ENCODE data around the gene BMPR1B. TPM values are rescaled to one million over a fixed set of nuclear protein-coding genes. Genes with fewer than 3 reads are reported as not detected.

BMPR1B gene
- total and polyA plus RNA-seq, 9 of the 15 experiments (the other 6 are each of a cell fraction or from before 2014, with no cell fraction given): 0.01 TPM; not detected in 8

- Histone ChIP-seq H3K27me3 (ENCODE audit: control insufficient read depth in 2 of 2, insufficient read depth in 2 of 2, low read length in 2 of 2) (no peaks in the 10 kb centered on the region), H3K4me2 (ENCODE audit: insufficient read depth, low read length) (no peak overlapping the region), H3K4me3 (no peak overlapping the region), H2AFZ (ENCODE audit: low read depth, low read length) (no peak overlapping the region), H3K9me1 (ENCODE audit: control insufficient read depth, insufficient read depth, low read length) (no peaks in the 10 kb centered on the region), H3K9me3 (replicated peaks; ENCODE audit: control insufficient read depth, insufficient read depth, low read depth, low read length) (no peaks in the 10 kb centered on the region), H3K27ac (ENCODE audit: extremely low read depth, low read depth, low read length) (no peak overlapping the region), H4K20me1 (replicated peaks; ENCODE audit: control insufficient read depth, insufficient read depth, low read length) (no peaks in the 10 kb centered on the region), H3K36me3 (ENCODE audit: control insufficient read depth, insufficient read depth, low read length) (no peaks in the 10 kb centered on the region), H3K4me1 (replicated peaks in 1 of 2; ENCODE audit: control insufficient read depth in 2 of 2, insufficient read depth in 2 of 2, low read length in 2 of 2) (no peaks in the 10 kb centered on the region), H3K79me2 (ENCODE audit: control insufficient read depth, insufficient read depth, low read length) (no peaks in the 10 kb centered on the region), H3K9ac (ENCODE audit: insufficient read depth in 1 of 2, low read depth in 2 of 2, low read length in 2 of 2) (no peak overlapping the region)
- BruUV-seq (replicated peaks): no TSS peak
- POLR2A ChIA-PET: no interaction called here
- intact Hi-C loops (cut with micrococcal nuclease): no loop called here
- DNase-seq (ENCODE audit: extremely low read depth in 1 of 4, low spot score in 3 of 4) (no peak), ATAC-seq (no peak), FAIRE-seq (no peak)
- in situ Hi-C loops (cut with MboI): no loop called here
- no peak for TF ChIP-seq MAFK (IDR thresholded peaks at IDR 0.05; ENCODE audit: low read length)
- no peak for TF ChIP-seq ZNF217 (CRISPR knock-in tag; IDR thresholded peaks at IDR 0.05)
- no peak for TF ChIP-seq CEBPZ (IDR thresholded peaks at IDR 0.05; ENCODE audit: borderline replicate concordance, low read depth, low read length)
- no peak for TF ChIP-seq ADNP (tag; IDR thresholded peaks at IDR 0.05)
- no peak for TF ChIP-seq HDAC1 (IDR thresholded peaks at IDR 0.05)
- TF ChIP-seq MNT (conservative IDR thresholded peaks at IDR 0.05): no peak
- no peak for TF ChIP-seq XRCC3 (IDR thresholded peaks at IDR 0.05)
- TF ChIP-seq SAFB2 (IDR thresholded peaks at IDR 0.05; ENCODE audit: borderline replicate concordance, low read depth, low read length, severe bottlenecking): no peak
- no peak for TF ChIP-seq CBX1 (IDR thresholded peaks at IDR 0.05; ENCODE audit: low read depth)
- no peak for TF ChIP-seq CHD4 (IDR thresholded peaks at IDR 0.05; ENCODE audit: insufficient read depth, insufficient replicate concordance, low read depth, low read length, poor library complexity, severe bottlenecking)
- no peak for TF ChIP-seq CBFA2T2 (conservative IDR thresholded peaks at IDR 0.05)
- no peak for TF ChIP-seq ZNF449 (CRISPR knock-in tag; IDR thresholded peaks at IDR 0.05)
- TF ChIP-seq FUS (optimal IDR thresholded peaks at IDR 0.05; ENCODE audit: low read depth, low read length): no peak
- no peak for TF ChIP-seq ZNF408 (CRISPR knock-in tag; IDR thresholded peaks at IDR 0.05; ENCODE audit: low read depth)
- no peak for TF ChIP-seq XRCC4 (IDR thresholded peaks at IDR 0.05; ENCODE audit: extremely low read depth, insufficient read depth, insufficient read length)
- TF ChIP-seq HNRNPK (IDR thresholded peaks at IDR 0.05; ENCODE audit: low read depth, low read length, poor library complexity, severe bottlenecking): no peak
- TF ChIP-seq ZNF707 (CRISPR knock-in tag; conservative IDR thresholded peaks at IDR 0.05): no peak
- 0% methylated on average over 3 of the region's 4 CpGs for WGBS (ENCODE audit: insufficient coverage, low coverage, missing lambda C conversion rate)
- CTCF ChIA-PET (ENCODE audit: low intra/inter-chr PET ratio): no interaction called here
Measured at GRCh38 chr4:94765648-94766047, 7.9 kb downstream of the BMPR1B start.
